Mononuclear cell (primary cell): ENCODE measurements around the gene CRYBG3. TPM values are rescaled to one million over a fixed set of nuclear protein-coding genes. Genes with fewer than 3 reads are reported as not detected.

ENCODE experiments used
- H3K27me3 ChIP-seq: 2 replicates; pipeline ENCODE4 v1.6.0; 2011; ENCODE audit warnings: low read length, control low read depth; ENCODE audit not compliant: insufficient read depth
- H3K4me1 ChIP-seq: 2 replicates; pipeline ENCODE4 v1.5.1; 2011; ENCODE audit warnings: mild to moderate bottlenecking, low read length, control low read depth; ENCODE audit not compliant: insufficient read depth
- H3K4me3 ChIP-seq: 2 replicates; pipeline ENCODE4 v1.5.1; 2011; ENCODE audit warnings: mild to moderate bottlenecking, low read length, moderate library complexity
- H3K9me3 ChIP-seq: 2 replicates; pipeline ENCODE4 v1.5.1; 2011; ENCODE audit warnings: low read depth, mild to moderate bottlenecking, control low read depth, low read length
- total RNA-seq: library from RNA; depleted of rRNA; stranded (reverse); fragments of >200 nt; gene quantifications from one replicate; pipeline ENCODE4 v1.2.3, GENCODE V29; 2012

Gene CRYBG3
- total RNA-seq, 1 donor: 5.6 TPM

DNA sequence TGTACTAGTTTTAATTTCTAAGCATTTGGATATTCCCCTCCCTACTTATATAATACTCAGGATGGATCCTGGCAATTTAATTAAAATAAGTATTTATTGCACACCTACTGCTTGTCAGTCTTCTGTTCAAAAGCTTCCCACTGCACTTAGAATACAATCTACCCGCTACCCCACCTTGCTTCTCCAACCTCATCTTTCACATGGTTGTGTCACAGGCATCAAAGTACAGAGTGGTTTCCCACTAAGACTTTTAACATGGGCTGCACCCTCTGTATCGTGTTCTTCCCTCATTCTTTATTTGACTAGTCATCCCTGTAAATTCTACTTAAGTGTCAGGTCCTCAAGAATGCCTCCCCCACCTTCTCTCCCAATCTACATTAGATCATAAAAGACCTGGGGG, 115.4 kb downstream of the CRYBG3 start:
- no peaks in the 10 kb centered on the region for H3K27me3 ChIP-seq
- H3K4me1 ChIP-seq: no peaks in the 10 kb centered on the region
- no peak overlapping the region for H3K4me3 ChIP-seq

DNA sequence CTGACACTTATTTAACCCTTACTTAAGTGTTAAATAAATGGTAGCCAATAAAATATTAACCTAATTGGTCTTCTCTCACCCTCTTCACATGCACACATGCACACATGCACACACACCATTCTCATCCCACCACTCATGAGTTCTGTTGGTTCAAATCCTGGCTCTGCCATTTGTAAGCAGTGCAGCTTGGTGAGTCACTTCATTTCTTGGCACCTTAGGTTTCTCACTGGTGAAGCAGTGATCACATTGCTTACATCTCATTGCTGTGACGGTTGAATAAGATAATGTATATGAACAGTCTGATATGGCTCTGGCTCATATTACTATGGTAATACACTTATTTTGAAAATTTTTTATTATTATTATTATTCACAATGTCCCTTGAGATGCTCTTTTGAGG, 116.6 kb downstream of the CRYBG3 start:
- Histone ChIP-seq H3K4me3 (no peak overlapping the region), H3K4me1 (no peaks in the 10 kb centered on the region), H3K27me3 (no peaks in the 10 kb centered on the region), H3K9me3 (no peaks in the 10 kb centered on the region)

More for the DNA sequence above, 115.4 kb downstream of the CRYBG3 start:
- no peaks in the 10 kb centered on the region for H3K9me3 ChIP-seq

DNA sequence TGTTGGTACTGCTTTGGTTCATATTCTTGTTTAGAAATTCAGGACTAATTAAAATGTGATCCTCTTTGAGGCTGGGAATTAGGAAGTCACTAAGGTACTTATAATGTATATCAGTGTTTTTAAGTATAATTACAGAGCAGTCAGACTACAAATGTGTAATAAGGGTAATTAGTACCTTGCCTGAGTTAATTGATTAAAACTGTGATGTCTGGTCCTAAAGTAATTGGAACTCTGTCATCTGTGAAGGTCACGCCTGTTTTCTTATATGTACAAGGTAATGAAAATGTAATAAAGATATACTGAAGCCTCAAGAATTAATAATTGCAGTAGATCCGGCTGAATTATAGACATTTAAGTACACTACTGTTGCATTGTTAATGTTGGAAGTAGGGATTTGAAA, 117.6 kb downstream of the CRYBG3 start:
- Histone ChIP-seq H3K27me3 (no peaks in the 10 kb centered on the region), H3K9me3 (no peaks in the 10 kb centered on the region), H3K4me3 (no peak overlapping the region), H3K4me1 (no peaks in the 10 kb centered on the region)

DNA sequence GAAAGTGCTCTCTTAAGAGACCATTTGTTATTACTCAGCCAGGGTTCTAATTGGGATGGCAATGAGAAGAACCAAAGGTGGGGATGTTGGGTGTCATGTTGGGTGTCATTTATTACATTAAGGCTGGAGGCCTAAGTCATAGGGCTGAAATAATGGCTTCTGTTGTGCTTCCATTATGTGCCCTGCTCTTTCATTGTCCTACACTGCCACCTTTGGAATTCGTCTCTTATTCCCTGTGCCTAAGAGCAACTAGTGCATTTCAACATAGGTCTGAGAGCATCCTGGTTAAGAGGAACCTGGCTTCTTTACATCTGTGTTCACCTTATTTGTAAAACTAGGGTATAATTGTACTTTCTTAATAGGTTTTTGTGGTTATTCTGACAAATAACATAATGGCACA, 118.2 kb downstream of the CRYBG3 start:
- Histone ChIP-seq H3K27me3 (no peaks in the 10 kb centered on the region), H3K9me3 (no peaks in the 10 kb centered on the region), H3K4me1 (no peaks in the 10 kb centered on the region), H3K4me3 (no peak overlapping the region)

DNA sequence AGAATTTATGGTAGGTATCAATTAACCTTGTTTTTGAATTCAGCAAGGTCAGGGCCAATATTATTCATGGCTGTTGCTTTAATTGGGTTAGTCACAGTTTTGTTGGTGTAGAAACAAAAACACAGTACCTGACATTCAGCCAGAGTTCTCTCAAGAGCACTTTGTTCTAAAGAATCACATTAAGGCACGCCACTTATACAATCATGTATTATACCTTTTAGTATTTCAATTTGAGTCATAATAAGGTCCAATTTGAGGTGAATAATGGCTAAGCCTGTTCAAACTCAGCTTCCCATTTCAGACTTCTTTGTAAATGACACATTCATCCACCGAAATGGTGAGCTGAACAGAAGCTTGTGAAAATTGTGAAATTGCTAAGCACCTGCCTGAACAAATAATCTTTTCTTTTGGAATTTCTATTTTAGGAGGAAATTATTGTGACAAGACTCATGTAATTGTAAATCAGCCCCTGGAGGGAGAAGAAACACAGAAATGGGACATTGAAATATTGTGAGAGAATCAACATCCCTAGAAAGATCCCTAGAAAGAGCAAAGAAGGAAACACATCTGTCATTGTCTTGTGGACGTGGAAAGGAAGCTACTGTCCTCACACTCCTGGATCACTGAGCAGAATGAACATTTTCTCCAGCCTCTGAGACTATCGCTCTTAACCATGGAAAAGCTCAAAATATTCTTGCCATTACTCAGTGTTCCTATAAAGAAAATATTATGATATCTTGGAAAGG, 121.2 kb downstream of the CRYBG3 start:
- no peaks in the 10 kb centered on the region for H3K27me3 ChIP-seq
- H3K9me3 ChIP-seq: no peaks in the 10 kb centered on the region
- no peaks in the 10 kb centered on the region for H3K4me1 ChIP-seq
- no peak overlapping the region for H3K4me3 ChIP-seq

DNA sequence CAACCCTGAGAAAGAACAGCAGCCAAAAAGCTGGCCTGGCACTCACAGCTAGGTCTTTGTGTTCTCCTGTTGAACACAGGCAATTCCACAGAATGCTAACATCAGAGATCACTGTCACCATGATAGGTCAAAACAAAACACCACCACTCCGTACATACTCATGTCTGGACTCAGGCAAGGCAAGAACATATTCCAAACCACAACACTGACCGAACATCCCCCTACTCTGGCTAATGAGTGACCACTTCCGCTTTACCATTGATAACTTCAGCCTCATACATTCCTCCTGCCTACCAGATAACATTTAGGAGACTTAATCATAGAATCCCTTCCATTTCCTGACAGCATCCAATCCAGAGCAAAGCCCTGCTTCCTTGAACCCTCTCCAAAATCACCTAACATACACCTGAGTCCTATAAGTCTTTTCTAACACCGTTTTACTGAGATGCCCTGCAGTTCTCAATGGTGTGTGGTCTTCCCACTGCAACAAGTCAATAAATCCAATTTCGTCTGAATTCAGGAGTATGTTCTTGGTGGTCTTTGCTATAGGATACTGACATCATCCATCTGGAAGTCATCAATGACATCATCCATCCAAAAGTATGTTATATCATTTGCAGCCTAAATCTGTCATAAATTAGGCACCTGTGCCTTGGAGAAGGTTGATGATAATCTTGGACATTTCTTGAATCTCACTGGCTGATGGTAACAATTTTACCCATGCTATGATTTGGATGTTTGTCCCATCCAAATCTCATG, 126.7 kb downstream of the CRYBG3 start:
- H3K4me1 ChIP-seq: peaks cover 13% of the 10 kb centered on the region
- H3K9me3 ChIP-seq: no peaks in the 10 kb centered on the region
- no peak overlapping the region for H3K4me3 ChIP-seq
- no peaks in the 10 kb centered on the region for H3K27me3 ChIP-seq

DNA sequence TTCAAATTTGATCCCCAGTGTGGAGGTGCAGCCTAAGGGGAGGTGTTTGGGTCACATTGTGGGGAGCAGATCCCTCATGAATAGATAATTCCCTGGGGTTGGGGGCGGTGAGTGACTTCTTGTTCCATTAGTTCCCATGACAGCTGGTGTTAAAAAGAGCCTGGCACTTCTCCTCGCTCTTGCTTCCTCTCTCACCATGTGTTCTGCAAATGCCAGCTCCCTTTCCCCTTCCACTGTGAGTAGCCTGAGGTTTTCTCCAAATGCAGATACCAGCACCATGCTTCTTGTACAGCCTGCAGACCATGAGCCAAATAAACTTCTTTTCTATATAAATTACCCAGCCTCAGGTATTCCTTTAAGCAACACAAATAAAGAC, 127.3 kb downstream of the CRYBG3 start:
- no peaks in the 10 kb centered on the region for H3K9me3 ChIP-seq
- H3K4me3 ChIP-seq: no peak overlapping the region
- H3K27me3 ChIP-seq: no peaks in the 10 kb centered on the region
- peaks cover 15% of the 10 kb centered on the region for H3K4me1 ChIP-seq

DNA sequence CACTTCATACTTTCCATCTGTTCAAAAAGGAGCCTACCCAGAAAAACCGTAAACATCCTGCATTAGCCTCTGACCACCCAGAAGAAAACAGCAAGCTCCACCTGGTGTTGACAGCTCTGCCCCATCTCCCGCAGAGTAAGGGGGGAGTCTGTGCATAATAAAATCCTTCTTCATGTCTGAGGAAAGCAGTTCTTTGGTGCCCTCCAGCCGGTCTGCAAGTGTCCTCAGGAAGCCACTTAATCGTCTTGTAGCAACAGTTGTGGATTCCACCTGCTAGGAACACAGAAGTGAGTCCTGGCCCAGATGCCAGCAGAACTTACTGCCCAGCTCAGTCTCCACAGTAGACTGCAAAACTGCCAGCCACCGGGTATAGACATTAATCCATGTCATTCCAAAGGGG, 127.9 kb downstream of the CRYBG3 start:
- no peaks in the 10 kb centered on the region for H3K27me3 ChIP-seq
- peaks cover 21% of the 10 kb centered on the region for H3K4me1 ChIP-seq
- no peak overlapping the region for H3K4me3 ChIP-seq
- no peaks in the 10 kb centered on the region for H3K9me3 ChIP-seq

DNA sequence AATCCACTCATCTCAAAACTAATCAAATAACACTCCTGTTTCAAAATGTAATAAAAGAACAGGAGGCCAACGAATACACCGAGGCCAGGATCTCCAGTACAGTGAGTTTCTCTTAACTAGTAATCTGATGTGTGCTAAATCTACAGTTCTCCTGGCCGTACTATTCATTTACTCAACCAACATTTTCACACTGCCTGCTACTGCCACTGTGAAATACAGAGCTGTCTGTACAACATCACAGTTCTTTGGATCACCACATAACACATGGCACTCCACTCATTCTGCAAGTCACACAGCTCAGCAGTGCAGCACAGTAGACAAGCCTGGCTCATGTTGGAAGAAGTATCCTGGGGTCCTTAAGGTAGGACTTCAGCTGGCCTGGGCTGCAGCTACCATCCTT, 128.5 kb downstream of the CRYBG3 start:
- Histone ChIP-seq H3K4me1 (peaks cover 23% of the 10 kb centered on the region), H3K4me3 (no peak overlapping the region), H3K27me3 (no peaks in the 10 kb centered on the region), H3K9me3 (no peaks in the 10 kb centered on the region)

DNA sequence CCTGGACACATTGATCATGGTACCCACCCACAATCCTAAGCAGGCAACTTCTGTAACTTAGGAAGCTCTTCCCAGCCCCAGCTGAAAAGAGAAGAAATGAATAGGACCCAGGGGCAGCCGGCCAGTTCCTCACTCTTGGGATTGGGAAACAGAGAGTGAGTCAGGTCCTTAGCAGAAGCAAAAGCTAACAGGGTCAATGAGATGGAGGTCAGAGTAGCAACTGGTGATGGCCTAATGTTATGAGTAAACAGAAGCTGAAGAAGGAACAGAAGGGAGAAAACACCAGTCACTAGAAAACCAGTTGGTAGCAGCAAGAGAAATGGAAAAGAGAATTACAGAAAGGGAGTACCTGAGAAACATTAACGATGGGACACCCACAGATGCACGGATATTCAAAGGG, 130.5 kb downstream of the CRYBG3 start:
- H3K27me3 ChIP-seq: no peaks in the 10 kb centered on the region
- peaks cover 23% of the 10 kb centered on the region for H3K4me1 ChIP-seq
- no peaks in the 10 kb centered on the region for H3K9me3 ChIP-seq
- H3K4me3 ChIP-seq: no peak overlapping the region

DNA sequence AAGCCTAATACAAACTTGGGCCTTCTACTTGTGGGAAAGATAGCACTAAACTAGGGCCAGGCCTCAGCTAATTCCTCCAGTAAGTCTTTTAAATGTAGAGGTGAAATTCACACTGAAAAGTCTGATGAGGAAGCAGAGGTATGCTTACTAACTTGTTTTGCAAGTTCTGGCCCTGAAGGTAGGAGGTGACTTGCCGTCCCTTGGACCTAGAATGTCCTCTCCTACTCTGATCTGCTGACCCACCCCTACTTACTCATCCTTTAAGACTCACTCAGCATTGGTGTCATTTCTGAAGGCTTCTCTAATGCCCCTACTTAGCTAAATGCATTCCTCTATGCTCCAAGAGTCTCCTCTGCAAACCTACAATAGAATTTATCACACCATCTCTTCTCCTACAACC, 131.1 kb downstream of the CRYBG3 start:
- Histone ChIP-seq H3K4me3 (no peak overlapping the region), H3K27me3 (no peaks in the 10 kb centered on the region), H3K4me1 (peaks cover 23% of the 10 kb centered on the region), H3K9me3 (no peaks in the 10 kb centered on the region)

DNA sequence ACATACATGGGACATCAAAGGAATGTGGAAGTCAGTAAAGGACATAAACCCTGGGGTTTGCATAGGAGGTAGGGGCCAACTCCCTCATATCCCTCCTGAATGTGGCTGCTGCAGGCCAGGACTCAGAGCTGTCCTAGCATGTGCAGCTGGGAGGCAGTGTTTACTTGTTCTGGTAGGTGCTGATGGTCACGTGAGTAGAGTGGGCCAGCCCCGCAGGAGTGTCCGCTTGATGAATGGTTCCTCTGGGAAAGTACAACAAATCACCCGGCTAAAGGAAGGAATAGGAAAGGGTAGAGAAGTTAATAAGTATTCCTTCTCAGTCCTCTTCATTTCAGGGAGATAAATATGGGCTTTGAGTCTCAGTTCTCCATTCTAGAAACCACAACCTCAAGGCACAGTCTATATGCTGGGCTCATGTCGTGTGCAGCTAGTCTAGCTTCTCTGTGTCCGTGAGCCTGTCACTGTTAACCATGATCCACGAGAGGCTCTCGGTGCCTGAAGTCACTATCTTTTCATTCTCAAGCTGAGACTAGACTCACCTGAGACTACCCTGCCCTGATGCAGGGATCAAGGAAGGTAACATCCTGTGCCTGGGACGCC, 132.5 kb downstream of the CRYBG3 start:
- Histone ChIP-seq H3K27me3 (no peaks in the 10 kb centered on the region), H3K9me3 (no peaks in the 10 kb centered on the region), H3K4me1 (peaks cover 26% of the 10 kb centered on the region), H3K4me3 (no peak overlapping the region)

DNA sequence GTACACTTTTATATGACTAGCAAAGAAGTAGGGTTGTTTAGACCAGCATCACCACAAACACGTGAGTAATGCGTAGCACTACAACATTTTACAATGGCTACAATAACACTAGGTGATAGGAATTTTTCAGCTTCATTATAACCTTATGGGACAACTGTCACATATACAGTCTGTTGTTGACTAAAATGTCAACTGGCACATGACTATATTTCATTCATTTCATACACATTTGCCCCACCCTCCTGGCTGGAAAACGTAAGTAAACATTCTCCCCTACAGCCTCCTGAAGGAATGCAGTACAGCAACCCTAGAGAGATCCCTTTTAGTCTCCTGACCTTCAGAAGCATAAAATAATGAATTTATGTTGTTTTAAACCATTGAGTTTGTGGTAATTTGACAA, 134.2 kb downstream of the CRYBG3 start:
- peaks cover 26% of the 10 kb centered on the region for H3K4me1 ChIP-seq
- no peaks in the 10 kb centered on the region for H3K27me3 ChIP-seq
- no peak overlapping the region for H3K4me3 ChIP-seq
- no peaks in the 10 kb centered on the region for H3K9me3 ChIP-seq

DNA sequence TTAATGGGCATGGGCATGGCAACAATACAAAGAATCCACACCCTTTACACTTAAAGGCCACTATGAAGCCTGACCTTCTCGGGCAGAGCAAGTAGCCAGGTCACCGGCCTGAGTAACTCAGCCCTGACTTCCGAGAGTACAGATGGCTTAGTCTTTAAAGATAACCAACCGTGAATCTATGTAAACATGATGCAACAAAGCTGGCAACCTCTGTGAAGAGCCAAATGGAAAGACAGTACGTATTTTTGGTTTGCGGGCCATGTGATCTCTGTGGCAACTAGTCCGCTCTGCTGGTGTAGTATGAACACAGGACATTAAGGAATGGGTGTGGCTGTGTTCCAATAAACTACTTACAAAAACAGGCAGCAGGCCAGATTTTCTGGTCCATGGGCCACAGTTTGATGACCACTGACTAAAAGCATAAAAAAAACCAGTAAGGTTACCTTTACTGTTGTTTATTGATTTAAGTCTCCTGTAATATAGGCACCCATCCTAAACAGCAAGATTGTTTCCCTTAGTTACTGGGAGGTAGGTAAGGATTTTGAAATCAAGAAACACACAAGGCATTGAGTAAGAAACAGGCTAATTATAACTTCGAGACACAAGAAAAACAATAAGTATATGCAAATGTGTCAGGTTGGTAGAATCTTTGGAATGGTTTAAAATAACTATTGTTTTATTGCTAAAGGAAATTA, 136.0 kb downstream of the CRYBG3 start:
- no peaks in the 10 kb centered on the region for H3K9me3 ChIP-seq
- H3K4me3 ChIP-seq: no peak overlapping the region
- H3K27me3 ChIP-seq: no peaks in the 10 kb centered on the region
- H3K4me1 ChIP-seq: peaks cover 18% of the 10 kb centered on the region

DNA sequence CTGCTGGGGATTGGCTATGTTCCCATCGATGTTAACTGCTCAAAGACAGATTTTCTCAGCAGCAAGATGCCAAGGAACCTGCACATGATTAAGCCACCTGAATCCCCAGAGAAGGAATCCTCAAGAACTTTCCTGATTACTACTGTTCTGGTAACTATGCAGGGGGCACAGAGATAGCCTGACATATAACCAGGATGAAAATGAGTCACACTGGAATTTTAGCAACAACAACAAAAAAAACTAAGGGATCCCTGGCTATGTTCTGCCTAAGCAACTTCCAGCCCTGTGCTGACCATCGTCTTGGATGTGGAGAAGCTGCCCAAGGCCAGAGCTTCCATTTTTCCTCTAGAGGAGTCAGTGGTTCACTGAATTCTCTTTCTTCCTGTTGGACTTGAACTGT, 136.6 kb downstream of the CRYBG3 start:
- H3K4me1 ChIP-seq: peaks cover 18% of the 10 kb centered on the region
- no peaks in the 10 kb centered on the region for H3K9me3 ChIP-seq
- H3K27me3 ChIP-seq: no peaks in the 10 kb centered on the region
- H3K4me3 ChIP-seq: no peak overlapping the region
